Astrocyte (in vitro differentiated cells and primary cell): ENCODE data around the gene ATP6V0B.

ENCODE experiments used
- CTCF ChIP-seq: IDR thresholded peaks from 2 replicates; pipeline ENCODE4 v1.5.1; 2011; ENCODE audit warnings: low read depth, mild to moderate bottlenecking, inconsistent platforms, low read length, moderate library complexity; ENCODE audit not compliant: insufficient read depth
- EZH2 ChIP-seq: IDR thresholded peaks from 2 replicates; pipeline ENCODE4 v1.6.1; 2012; ENCODE audit warnings: mild to moderate bottlenecking, low read length, inconsistent platforms; ENCODE audit not compliant: insufficient read depth

GRCh38 chr1:43970911-43971310, 3.8 kb upstream of the ATP6V0B start:
- TF ChIP-seq CTCF (no peak), EZH2 (no peak)
